Stimulated activated naive CD8-positive, alpha-beta T cell treated with anti-CD3 and anti-CD28 coated beads, Interleukin-15, Interleukin-2, amounts not matched to agents 100 U/mL and 50 U/mL, for 24 hours (primary cell): ENCODE results near the gene IQCB1.
"Not testable (repeated sequence)": the region's sequence is repeated elsewhere in the genome, so short reads cannot be mapped to it uniquely, and the experiment has no call there.

Source experiments
- ATAC-seq: fragments of 150-1000 bp; cut with Tn5 transposase; one replicate; pipeline ENCODE4 v1.10.0; 2021
- DNase-seq: peaks from one replicate; pipeline ENCODE4 v3.0.0; 2021

IQCB1 gene

GRCh38 chr3:121834671-121835464 is at the start of gene IQCB1, which contains the start of gene EAF2:
Gene IQCB1 (minus strand): TSS chr3:121835060. CDS start chr3:121828960, 6,100 bp downstream.
Gene EAF2 (plus strand): TSS chr3:121835209. CDS start chr3:121835286, 77 bp downstream.
- DNase-seq (peak; percentile 94), ATAC-seq (peak; percentile 100)

GRCh38 chr3:121883507-121883906 is 48.6 kb upstream of the IQCB1 start:
- ATAC-seq (no peak), DNase-seq (no peak)

- ATAC-seq: no peak
Measured at GRCh38 chr3:121878411-121878810, 43.6 kb upstream of the IQCB1 start.

DNA sequence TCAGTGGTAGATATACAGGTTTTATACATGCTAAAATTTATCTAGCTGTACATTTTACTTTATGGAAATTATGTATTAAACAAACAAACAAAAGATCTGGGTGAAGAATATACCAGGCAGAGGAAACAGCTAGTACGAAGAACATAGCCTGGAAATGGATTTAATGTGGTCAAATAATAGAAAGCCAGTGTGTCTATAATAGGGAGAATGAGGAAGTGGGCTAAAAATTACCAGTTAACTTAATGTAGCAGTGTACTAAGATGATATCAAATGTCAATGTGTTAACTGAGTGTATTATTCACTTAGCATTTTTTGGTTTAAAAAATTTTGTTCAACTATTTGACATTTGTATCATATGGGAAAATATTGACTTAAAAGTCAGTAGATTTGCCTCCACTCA is 36.6 kb upstream of the IQCB1 start:
- ATAC-seq: no peak
- DNase-seq: no peak

More at GRCh38 chr3:121878411-121878810, 43.6 kb upstream of the IQCB1 start:
- DNase-seq: no peak

DNA sequence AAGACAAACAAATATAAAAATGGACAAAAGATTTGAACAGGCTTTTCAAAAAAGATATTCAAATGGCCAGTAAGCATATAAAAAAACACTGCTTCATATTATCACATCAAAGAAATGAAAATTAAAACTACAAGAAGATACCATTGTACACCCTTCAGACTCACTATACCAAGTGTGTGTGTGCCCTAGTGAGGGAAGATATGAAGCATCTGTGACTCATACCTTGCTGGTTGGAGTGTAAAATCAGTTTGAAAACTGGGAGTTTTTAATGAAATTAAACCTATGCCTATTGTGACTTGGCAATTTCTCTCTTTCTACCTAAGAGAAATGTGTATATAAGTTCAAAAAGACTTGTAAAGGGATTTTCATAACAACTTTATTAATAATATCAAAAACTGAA is 35.9 kb upstream of the IQCB1 start:
- peak; percentile 63 for ATAC-seq
- DNase-seq: no peak

GRCh38 chr3:121869736-121870135 is 34.9 kb upstream of the IQCB1 start:
- ATAC-seq (no peak), DNase-seq (no peak)

DNA sequence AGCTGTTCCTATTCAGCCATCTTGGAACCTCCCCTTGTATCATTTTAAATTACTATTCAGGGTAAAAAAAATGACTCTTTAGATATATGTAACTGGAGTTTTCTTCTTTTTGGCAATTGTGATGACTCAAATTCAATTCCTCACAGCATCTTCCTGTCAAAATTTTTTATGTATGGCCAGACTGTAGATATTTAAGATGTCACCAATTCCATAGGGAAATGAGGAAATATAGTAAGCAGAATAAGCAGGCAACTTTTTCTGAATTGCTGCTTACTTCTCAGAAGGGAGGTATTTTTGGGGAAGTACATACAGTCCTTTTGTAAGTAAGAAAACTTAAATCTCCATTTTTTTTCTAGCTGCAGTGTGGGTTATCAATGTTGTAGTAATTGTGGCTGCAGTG is 28.9 kb upstream of the IQCB1 start:
- ATAC-seq: no peak
- no peak for DNase-seq

DNA sequence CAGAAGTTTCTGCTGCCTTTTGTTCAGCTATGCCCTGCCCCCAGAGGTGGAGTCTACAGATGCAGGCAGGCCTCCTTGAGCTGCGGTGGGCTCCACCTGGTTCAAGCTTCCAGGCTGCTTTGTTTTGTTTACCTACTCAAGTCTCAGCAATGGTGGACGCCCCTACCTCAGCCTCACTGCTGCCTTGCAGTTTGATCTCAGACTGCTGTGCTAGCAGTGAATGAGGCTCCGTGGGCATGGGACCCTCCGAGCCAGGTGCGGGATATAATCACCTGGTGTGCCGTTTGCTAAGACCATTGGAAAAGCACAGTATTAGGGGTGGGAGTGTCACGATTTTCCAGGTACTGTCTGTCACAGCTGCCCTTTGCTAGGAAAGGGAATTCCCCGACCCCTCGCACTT is 28.4 kb upstream of the IQCB1 start:
- ATAC-seq, DNase-seq: not testable (repeated sequence)

- ATAC-seq, DNase-seq: not testable (repeated sequence)
Measured at GRCh38 chr3:121857778-121858177, 22.9 kb upstream of the IQCB1 start.

DNA sequence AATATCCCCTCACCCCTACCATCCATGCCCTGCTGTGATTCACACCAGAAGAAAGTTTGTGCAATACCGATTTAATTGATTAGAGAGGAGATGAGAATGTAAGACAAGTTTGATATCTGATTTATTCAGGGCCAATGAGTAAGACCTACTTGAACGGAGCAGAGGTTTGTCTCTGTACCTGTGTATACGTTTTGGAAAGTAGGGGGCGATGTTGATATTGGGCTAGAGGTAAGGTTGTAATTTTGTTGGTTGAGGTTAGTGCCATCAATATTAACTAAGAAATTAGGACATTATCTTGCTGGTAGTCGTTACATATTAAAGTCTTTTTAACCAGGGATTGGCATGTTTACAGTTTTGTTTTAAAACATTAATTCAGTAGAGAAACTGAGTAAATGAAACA is 20.7 kb upstream of the IQCB1 start:
- DNase-seq: no peak
- no peak for ATAC-seq

DNA sequence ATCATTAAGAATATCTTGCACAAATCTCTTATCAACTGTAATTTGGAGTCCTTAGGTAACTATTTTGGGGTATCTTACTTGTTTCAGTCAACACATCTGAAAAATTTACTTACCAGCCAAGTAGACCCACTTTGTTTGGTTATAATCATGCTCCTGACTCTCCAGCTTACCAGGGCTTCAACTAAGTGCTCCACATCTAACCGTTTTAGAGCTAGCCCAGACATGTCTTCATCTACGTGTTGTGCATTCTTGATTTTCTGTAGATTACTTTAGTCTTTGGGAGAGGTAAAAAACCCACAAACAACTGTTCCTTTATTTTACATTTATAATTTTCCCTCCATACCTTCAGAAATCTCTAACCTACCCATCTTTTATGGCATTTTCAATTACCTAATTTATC is 17.4 kb upstream of the IQCB1 start:
- no peak for ATAC-seq
- DNase-seq: no peak

DNA sequence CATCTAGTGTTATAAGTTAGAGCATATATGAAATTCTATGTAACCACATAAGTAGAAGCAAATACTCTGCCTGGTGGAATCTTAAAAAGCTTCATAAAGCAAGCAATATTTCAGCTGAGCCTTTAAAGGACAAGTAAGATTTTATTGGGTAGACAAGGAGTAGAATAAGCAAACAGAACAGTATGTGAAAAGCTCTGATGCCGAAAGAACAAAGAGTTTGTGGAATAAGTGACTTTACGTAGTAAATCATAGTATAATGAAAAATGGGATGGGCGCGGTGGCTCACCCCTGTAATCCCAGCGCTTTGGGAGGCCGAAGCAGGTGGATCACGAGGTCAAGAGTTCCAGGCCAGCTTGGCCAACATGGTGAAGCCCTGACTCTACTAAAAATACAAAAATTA is 10.0 kb upstream of the IQCB1 start:
- DNase-seq (no peak), ATAC-seq (no peak)

DNA sequence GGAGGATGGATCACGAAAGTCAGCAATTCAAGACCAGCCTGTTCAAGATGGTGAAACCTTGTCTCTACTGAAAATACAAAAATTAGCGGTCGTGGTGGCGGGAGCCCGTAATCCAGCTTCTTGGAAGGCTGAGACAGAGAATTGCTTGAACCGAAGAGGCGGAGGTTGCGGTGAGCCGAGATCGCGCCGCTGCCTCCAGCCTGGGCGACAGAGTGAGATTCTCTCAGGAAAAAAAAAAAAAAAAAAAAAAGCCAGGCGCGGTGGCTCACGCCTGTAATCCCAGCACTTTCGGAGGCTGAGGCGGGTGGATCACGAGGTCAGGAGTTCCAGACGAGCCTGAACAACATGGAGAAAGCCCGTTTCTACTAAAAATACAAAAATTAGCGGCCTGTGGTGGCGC is 5.1 kb upstream of the IQCB1 start:
- DNase-seq (no peak), ATAC-seq (no peak)

DNA sequence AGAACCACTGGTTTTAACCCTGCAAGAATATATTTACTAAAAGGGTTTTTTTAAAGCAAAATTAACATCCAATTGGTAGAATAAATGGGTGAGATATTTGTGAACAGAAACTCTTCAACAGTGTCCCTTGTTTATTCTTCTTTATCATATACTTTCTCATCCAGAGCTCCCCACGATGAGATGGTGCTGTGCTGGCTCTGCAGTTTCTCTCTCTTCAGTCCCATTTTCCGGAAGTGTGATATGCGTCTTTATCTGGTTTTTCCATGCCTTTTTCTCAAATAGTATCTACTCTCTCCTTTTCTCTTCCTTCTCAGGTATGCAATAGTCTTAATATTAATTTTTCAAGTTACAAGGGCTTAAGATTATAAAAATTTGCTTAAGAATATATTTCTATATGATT is 1.6 kb upstream of the IQCB1 start:
- DNase-seq: no peak

DNA sequence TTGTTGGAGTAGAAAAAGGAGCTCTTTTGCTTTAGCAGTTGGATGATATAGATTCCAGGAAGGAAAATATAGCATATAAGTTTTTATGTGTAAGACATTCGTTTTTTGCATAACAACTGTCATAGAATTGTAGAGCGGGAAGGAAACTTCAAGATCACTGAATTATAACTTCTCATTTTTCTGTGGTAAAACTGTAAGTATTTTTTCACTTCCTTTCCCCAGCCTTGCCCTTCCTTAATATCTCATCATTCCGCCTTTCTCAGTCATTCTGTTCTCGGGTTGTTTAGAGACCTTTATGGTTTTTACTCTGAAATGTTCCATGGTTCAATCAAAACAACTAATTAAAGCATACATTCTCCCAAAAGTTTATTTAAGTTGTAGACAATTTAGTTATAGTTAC is 1.2 kb upstream of the IQCB1 start:
- ATAC-seq (no peak), DNase-seq (no peak)

More for the DNA sequence above, 1.6 kb upstream of the IQCB1 start:
- ATAC-seq: no peak

- peak; percentile 22 for ATAC-seq
- no peak for DNase-seq
Measured at GRCh38 chr3:121835465-121835801, 573 bp upstream of the IQCB1 start.

DNA sequence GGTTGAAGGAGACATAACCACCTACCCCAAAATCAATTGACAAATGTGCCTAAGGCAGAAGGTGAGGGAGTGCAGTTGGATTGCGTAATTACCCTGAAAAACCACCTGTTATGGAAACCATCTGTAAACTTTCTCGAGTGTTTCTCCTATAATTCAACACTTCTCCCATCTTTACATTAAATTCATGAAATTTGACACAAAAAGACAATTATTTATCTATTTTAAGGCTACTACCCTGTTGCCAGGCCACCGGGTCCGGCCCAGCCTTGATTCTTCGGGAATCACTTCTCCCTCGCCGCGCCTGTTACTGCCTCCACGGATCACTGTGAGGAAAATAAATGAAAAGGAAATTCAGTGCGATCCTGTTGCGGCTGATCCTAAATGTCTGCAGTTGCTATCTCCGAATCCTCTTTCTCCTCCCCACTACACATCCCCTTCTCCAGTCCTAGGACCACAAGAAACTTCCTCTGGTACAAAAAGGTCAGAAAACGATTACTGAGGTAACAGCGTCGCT is 646 bp downstream of the IQCB1 start:
- no peak for DNase-seq
- no peak for ATAC-seq

- DNase-seq (no peak), ATAC-seq (no peak)
Measured at GRCh38 chr3:121822973-121823372, 11.9 kb downstream of the IQCB1 start.

- ATAC-seq: no peak
- no peak for DNase-seq
Measured at GRCh38 chr3:121821421-121822199, 13.2 kb downstream of the IQCB1 start.

DNA sequence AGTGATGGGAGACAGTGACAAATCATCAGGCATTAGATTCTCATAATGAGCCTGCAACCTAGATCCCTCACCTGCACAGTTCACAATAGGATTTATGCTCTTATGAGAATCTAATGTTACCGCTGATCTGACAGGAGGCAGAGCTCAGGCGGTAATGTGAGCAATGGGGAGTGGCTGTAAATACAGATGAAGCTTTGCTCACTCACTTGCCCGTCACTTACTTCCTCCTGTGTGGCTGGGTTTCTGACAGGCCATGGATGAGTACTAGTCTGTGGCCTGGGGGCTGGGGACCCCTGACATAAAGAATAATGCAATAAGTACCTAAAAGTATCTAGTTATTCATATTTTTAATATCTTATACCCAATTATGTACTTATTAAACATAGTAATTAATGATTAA is 15.6 kb downstream of the IQCB1 start:
- DNase-seq (no peak), ATAC-seq (no peak)

GRCh38 chr3:121818578-121818977 is 16.3 kb downstream of the IQCB1 start:
- ATAC-seq (no peak), DNase-seq (no peak)

DNA sequence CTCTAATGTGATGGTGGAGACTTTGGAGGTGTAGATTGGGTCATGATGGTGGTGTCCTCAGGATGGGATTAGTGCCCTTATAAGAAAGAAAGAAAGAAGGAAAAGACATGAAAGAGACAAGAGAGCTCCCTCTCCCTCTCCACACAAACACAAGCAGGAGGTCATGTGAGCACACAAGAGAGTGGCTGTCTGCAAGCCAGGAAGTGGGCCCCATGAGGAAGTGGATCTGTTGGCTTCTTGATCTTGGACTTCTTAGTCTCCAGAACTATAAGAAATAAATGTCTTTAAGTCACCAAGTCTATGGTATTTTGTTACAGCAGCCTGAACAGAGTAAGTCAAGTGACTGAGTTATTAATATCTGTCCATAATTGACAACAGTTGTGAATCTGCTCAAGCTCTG is 17.1 kb downstream of the IQCB1 start:
- ATAC-seq: no peak
- no peak for DNase-seq

DNA sequence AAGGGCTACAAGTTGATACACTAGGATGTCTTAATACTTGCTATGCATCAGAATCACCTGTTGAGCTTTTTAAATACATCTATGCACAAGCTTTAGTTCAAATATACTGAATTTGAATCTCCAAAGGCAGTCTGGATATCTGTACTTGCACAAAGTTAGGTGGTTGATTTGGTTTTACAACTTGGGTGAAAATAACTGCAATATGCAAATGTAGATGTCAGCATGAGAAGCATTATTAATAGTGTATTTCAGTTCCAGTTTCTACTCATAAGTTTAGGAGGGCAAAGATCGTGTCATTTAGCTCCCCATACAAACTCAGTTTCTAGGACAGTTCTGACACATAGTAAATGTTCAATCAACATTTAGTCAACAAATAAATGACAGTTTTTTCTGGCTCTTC is 25.6 kb downstream of the IQCB1 start:
- DNase-seq: no peak
- ATAC-seq: no peak
